ENCODE data around the gene ST6GALNAC2. TPM values are rescaled to one million over a fixed set of nuclear protein-coding genes. Genes with fewer than 3 reads are reported as not detected.

ST6GALNAC2 gene
- total RNA-seq, 6 experiments from 2014 or later = 0.81 to 5.0 (median 2.3) TPM

GRCh38 chr17:76585033-76585648 is 519 bp downstream of the ST6GALNAC2 start:
- intact Hi-C loops (cut with DNase I) = no loop called here
- Histone ChIP-seq H3K27me3 (no peaks in the 10 kb centered on the region), H3K4me1 (peaks cover 0 to 19% (median 4%) of the 10 kb centered on the region in 4 donors), H3K9me3 (no peaks in the 10 kb centered on the region), H3K27ac (peak overlapping the region in 2 of 3 donors; percentile 7 to 53), H3K4me3 (peak overlapping the region; percentile 59 to 62 (median 61)), H3K36me3 (no peaks in the 10 kb centered on the region)
- DNase-seq = peak; percentile 55 to 67 (median 65)
- no peak for TF ChIP-seq POLR2A (IDR thresholded peaks at IDR 0.05)
- TF ChIP-seq, protein P1, sequence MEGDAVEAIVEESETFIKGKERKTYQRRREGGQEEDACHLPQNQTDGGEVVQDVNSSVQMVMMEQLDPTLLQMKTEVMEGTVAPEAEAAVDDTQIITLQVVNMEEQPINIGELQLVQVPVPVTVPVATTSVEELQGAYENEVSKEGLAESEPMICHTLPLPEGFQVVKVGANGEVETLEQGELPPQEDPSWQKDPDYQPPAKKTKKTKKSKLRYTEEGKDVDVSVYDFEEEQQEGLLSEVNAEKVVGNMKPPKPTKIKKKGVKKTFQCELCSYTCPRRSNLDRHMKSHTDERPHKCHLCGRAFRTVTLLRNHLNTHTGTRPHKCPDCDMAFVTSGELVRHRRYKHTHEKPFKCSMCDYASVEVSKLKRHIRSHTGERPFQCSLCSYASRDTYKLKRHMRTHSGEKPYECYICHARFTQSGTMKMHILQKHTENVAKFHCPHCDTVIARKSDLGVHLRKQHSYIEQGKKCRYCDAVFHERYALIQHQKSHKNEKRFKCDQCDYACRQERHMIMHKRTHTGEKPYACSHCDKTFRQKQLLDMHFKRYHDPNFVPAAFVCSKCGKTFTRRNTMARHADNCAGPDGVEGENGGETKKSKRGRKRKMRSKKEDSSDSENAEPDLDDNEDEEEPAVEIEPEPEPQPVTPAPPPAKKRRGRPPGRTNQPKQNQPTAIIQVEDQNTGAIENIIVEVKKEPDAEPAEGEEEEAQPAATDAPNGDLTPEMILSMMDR (IDR thresholded peaks at IDR 0.05) = no peak
- peak; percentile 19 to 42 (median 34) for ATAC-seq
- WGBS (ENCODE audit: insufficient coverage, low coverage, low lambda C conversion rate, missing lambda C conversion rate) = 5% methylated on average over 37 of the region's 62 CpGs

GRCh38 chr17:76584427-76585032 is 1.1 kb downstream of the ST6GALNAC2 start:
- intact Hi-C loops (cut with DNase I) = no loop called here
- TF ChIP-seq POLR2A (IDR thresholded peaks at IDR 0.05) = no peak
- TF ChIP-seq, protein P1 (IDR thresholded peaks at IDR 0.05) = no peak
- H3K27me3 ChIP-seq = no peaks in the 10 kb centered on the region
- peaks cover 0 to 19% (median 4%) of the 10 kb centered on the region in 4 donors for H3K4me1 ChIP-seq
- peak overlapping the region; percentile 59 to 62 (median 61) for H3K4me3 ChIP-seq
- H3K36me3 ChIP-seq = no peaks in the 10 kb centered on the region
- 53% methylated on average over 11 of the region's 17 CpGs for WGBS (ENCODE audit: insufficient coverage, low coverage, low lambda C conversion rate, missing lambda C conversion rate)
- ATAC-seq = no peak
- H3K9me3 ChIP-seq = no peaks in the 10 kb centered on the region
- DNase-seq = no peak
- no peak overlapping the region for H3K27ac ChIP-seq

DNA sequence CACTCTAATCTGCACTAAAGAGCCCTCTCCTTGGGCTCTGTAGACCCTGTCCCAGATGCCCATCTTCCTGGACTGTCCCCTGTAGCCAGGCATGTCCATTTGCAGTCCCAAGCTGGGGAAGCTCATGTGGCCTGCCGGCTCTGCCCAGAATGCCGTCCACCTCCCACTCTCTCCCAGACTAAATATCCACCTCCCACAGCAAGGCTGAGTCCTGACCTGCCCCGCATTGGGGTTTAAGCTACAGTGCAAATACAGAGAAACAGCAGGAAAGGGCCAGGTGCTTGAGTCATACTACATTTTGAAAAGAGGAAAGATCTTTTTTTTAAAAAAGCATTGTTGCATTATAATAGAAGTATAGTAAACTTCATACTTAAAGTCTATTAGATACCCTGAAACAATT is 3.0 kb downstream of the ST6GALNAC2 start:
- peaks cover 0 to 12% (median 0%) of the 10 kb centered on the region in 4 donors for H3K4me1 ChIP-seq
- intact Hi-C loops (cut with DNase I) = no loop called here
- TF ChIP-seq, protein P1 (IDR thresholded peaks at IDR 0.05) = no peak
- TF ChIP-seq POLR2A (IDR thresholded peaks at IDR 0.05) = no peak
- H3K27ac ChIP-seq = no peak overlapping the region
- ATAC-seq = no peak
- DNase-seq = no peak
- H3K36me3 ChIP-seq = no peaks in the 10 kb centered on the region
- no peak overlapping the region for H3K4me3 ChIP-seq
- 20% methylated on average over 2 of the region's 3 CpGs for WGBS (ENCODE audit: insufficient coverage, low coverage, low lambda C conversion rate, missing lambda C conversion rate)
- no peaks in the 10 kb centered on the region for H3K27me3 ChIP-seq
- no peaks in the 10 kb centered on the region for H3K9me3 ChIP-seq

DNA sequence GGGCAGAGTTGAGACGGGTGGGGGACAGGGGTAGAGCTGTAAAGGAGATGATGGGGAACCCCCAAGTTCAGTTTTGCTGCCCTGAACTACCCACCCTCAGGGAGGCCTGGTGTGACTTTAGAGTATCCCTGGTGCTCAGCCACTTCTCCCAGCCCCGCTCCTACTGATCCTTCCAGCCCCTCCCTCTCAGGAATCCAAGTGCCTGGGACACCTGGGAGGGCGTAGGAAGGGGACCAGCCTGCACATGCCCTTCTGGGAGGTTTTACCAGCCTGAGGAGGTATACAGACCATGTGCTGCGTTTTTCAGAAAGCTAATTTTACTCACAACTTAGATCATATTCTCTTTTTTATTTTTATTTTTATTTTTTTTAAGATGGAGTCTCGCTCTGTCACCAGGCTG is 4.1 kb downstream of the ST6GALNAC2 start:
- H3K27me3 ChIP-seq = no peaks in the 10 kb centered on the region
- DNase-seq (no peak), ATAC-seq (no peak)
- 83% methylated on average over 3 of the region's 5 CpGs for WGBS (ENCODE audit: insufficient coverage, low coverage, low lambda C conversion rate, missing lambda C conversion rate)
- peaks cover 0 to 12% (median 0%) of the 10 kb centered on the region in 4 donors for H3K4me1 ChIP-seq
- intact Hi-C loops (cut with DNase I) = no loop called here
- H3K4me3 ChIP-seq = no peak overlapping the region
- no peak overlapping the region for H3K27ac ChIP-seq
- H3K36me3 ChIP-seq = no peaks in the 10 kb centered on the region
- H3K9me3 ChIP-seq = no peaks in the 10 kb centered on the region
- TF ChIP-seq POLR2A (IDR thresholded peaks at IDR 0.05) = no peak
- TF ChIP-seq, protein P1 (IDR thresholded peaks at IDR 0.05) = no peak
